NCI-H1930 (cell line): Measurements from ENCODE around the gene NR0B2.
"Not testable (repeated sequence)": the region's sequence is repeated elsewhere in the genome, so short reads cannot be mapped to it uniquely, and the experiment has no call there.

Experiments used
- DNase-seq, 2 experiments: peaks; one replicate each; lab custom pipeline; 2025; lab: John Stamatoyannopoulos, UW

The NR0B2 gene

DNA sequence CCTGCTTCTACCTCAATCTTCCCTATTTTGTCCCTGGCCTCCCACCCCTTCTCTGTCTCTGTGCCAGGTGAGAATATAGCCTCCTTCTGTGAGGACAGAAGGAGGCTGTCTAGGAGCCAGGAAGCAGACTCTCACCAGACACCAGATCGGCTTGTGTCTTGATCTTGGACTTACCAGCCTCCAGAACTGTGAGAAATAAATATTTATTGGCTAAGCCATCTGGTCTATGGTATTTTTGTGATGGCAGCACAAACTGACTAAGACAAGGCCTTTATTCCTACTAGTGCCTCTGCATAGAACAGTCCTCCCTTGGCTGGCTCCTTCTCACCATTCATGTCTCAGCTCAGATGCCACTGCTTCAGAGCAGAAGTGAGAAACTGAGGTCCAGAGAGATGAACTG lies 25.5 kb downstream of the NR0B2 start:
- DNase-seq = no peak

- DNase-seq = no peak
Measured at GRCh38 chr1:26887125-26887524, 26.6 kb downstream of the NR0B2 start.

GRCh38 chr1:26882696-26883463 lies 30.9 kb downstream of the NR0B2 start:
- DNase-seq = no peak

- not testable (repeated sequence) for DNase-seq
Measured at GRCh38 chr1:26881611-26882010, 32.2 kb downstream of the NR0B2 start.

DNA sequence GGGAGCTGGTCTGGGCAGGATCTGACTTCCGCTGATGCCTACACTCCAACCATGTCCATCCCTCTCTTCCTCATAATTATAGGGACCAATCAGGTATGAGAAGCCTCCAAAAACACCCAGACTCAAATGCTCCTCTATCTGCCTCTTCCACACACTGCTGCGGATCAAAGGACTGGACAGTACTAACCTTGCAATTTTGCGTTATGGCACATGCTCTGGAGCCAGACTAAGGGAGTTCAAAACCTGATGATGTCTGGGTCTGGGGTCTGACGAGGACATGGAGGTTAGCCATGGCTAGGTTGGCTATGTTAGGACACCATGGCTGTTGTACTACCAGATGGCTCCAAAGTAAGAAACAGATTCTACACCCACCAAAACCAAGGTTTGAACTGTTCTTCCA lies 34.0 kb downstream of the NR0B2 start:
- no peak for DNase-seq

DNA sequence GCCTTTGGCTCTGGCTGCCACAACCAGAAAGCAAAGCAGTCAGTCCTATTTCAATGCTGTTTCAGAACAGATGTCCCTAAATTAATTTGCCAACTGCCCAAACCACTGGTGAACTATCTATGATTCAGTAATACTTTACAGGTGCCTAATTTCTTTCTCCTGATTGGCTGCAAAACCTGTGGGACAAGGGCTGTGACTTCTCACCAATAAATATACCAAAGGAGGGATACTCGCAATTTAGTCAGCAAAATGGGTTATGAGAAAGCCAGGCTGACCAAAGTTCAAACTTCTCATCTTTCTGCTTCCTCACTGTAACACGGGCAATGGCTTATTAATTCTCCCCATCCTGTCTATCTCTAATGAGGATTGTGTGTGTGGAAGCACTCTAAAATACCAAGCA lies 36.4 kb downstream of the NR0B2 start:
- DNase-seq = no peak

GRCh38 chr1:26874896-26875295 lies 38.9 kb downstream of the NR0B2 start:
- no peak for DNase-seq

GRCh38 chr1:26873097-26873496 lies 40.7 kb downstream of the NR0B2 start:
- not testable (repeated sequence) for DNase-seq

DNA sequence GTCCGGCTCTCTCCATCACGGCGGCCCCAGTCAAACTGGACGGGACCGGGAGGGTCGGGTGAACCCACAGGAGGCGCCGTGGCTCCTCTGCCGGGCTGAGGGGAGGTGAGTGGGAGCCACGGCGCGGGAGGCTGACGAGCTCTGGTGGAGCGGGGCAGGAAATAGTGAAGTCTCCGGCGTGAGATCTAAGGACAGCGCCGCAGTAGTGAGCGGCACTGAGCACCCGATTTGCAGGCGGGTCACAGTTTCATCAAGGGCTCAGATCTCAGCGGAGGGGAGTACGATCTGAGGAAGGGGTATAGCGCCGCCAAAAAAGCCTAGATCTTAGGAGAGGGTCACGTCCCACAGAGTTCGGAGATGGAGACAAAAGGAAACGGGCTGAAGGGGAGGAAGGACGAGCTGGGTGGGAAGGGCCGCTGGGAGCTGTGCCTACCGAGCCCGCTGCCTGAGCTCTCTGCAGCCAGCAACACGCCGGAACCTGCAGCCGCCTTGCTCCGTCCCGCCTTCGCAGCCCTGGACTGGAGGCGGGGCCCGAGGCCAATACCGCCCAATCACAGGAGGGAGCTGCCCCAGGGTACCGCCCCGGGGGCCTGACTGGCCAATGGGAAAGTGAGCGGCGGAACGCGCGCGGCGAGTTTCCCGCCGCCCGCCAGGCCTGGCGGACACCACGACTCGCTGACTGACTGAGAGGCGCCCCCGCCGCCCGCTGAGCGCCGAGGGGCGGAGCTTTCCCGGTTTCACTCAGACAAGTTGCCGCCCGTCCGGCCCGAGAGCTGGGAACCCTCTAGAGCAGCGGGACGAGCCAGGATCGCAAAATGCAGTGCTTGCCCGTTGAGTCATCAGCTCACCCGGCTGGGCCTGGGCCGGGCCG lies 48.9 kb downstream of the NR0B2 start:
- DNase-seq = peak; percentile 93 to 98

DNA sequence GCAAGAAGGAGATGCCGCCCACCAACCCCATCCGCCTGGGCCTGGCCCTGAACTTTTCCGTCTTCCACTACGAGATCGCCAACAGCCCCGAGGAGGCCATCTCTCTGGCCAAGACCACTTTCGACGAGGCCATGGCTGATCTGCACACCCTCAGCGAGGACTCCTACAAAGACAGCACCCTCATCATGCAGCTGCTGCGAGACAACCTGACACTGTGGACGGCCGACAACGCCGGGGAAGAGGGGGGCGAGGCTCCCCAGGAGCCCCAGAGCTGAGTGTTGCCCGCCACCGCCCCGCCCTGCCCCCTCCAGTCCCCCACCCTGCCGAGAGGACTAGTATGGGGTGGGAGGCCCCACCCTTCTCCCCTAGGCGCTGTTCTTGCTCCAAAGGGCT lies 50.1 kb downstream of the NR0B2 start:
- DNase-seq = no peak

GRCh38 chr1:26862781-26863684 lies 50.7 kb downstream of the NR0B2 start, which contains the start of gene SFN:
Gene SFN (plus strand): TSS chr1:26863149. CDS start chr1:26863213, 64 bp downstream.
- no peak for DNase-seq

- DNase-seq = no peak
Measured at GRCh38 chr1:26861889-26862378, 51.8 kb downstream of the NR0B2 start.
